SH-SY5Y (cell line): ENCODE data around the gene MSANTD4.

Experiments used
- GATA2 ChIP-seq: IDR thresholded peaks from 2 replicates; pipeline ENCODE4 v1.6.1; 2011; ENCODE audit warnings: mild to moderate bottlenecking, low read depth, low read length
- GATA3 ChIP-seq: IDR thresholded peaks from 2 replicates; pipeline ENCODE4 v1.6.1; 2011; ENCODE audit warnings: low read depth, mild to moderate bottlenecking, low read length, moderate library complexity

DNA sequence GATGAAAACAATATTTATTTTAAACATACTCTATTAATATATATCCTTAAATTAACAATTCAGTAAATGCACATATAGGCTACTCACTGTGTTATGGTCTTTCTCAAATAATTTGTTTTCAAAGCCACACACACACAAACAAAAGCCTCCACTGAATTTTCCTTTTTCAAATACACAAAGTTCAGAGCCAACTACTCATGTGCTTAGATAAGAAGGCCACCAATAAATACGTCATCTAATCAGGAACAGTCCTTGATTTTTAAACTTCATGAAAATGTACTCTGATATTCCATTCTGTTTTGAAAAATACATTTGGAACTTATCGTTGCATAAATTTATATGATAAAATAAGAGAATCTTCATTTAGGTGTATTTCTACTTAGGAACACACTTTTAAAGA lies 29.1 kb upstream of the MSANTD4 start:
- TF ChIP-seq GATA2, result no peak
- no peak for TF ChIP-seq GATA3
